Peyer's patch (tissue), 4 donors: ENCODE measurements around the gene HTR6. TPM values are rescaled to one million over a fixed set of nuclear protein-coding genes. Genes with fewer than 3 reads are reported as not detected.

Experiments
- DNase-seq, 3 donors: peaks; one replicate each; pipeline ENCODE4 v3.0.0-alpha.2; 2017 to 2019
- H3K27ac ChIP-seq, 4 donors: fragments of 200-600 bp; sonication (generic); one replicate each; pipeline ENCODE4 v1.5.1; 2016 to 2019
- H3K27me3 ChIP-seq, 2 donors: fragments of 200-600 bp; sonication (generic); one replicate each; pipeline ENCODE4 v1.5.1; 2019
- H3K36me3 ChIP-seq, 3 donors: fragments of 200-600 bp; sonication (generic); one replicate each; pipeline ENCODE4 v1.5.1; 2016 to 2019
- H3K4me1 ChIP-seq, 4 donors: fragments of 200-600 bp; sonication (generic); one replicate each; pipeline ENCODE4 v1.5.1; 2016 to 2019
- H3K4me3 ChIP-seq, 4 donors: fragments of 200-600 bp; sonication (generic); 1 replicate in 3 of 4; 2 replicates in 1 of 4; pipeline ENCODE4 v1.5.1; 2016 to 2019; ENCODE audit warnings: mild to moderate bottlenecking in 1 of 4
- H3K9me3 ChIP-seq, 4 donors: fragments of 200-600 bp; sonication (generic); one replicate each; pipeline ENCODE4 v1.5.1; 2016 to 2019; ENCODE audit warnings: mild to moderate bottlenecking in 1 of 4
- CTCF ChIP-seq, 6 experiments: fragments of 450-650 bp in 4 of 6; fragments of 200-600 bp in 2 of 6; sonication (generic) in 1 of 6; IDR thresholded peaks; one replicate each; pipeline ENCODE4 v1.5.1; 2017 to 2019; ENCODE audit warnings: antibody characterized with exemption in 6 of 6, mild to moderate bottlenecking in 3 of 6, moderate library complexity in 1 of 6
- POLR2A ChIP-seq, 2 donors: fragments of 450-650 bp; IDR thresholded peaks; one replicate each; pipeline ENCODE4 v1.5.1; 2017; ENCODE audit warnings: antibody characterized with exemption in 2 of 2, mild to moderate bottlenecking in 2 of 2, moderate library complexity in 2 of 2
- total RNA-seq, 4 donors: library from RNA; depleted of rRNA; stranded (reverse); fragments of >200 nt; gene quantifications; one replicate each; pipeline ENCODE4 v1.1.0, GENCODE V29; 2016

The HTR6 gene
- total RNA-seq, 4 donors from 2014 or later, result 0.88 TPM; not detected in 3

GRCh38 chr1:19689856-19690255 lies 25.2 kb downstream of the HTR6 start:
- peaks cover 0 to 42% (median 0%) of the 10 kb centered on the region in 3 donors for H3K36me3 ChIP-seq
- TF ChIP-seq CTCF (IDR thresholded peaks at IDR 0.05) (no peak), POLR2A (IDR thresholded peaks at IDR 0.05) (no peak)
- peaks cover 0 to 9% (median 0%) of the 10 kb centered on the region in 4 donors for H3K9me3 ChIP-seq

GRCh38 chr1:19690342-19690741 lies 25.7 kb downstream of the HTR6 start:
- no peak for DNase-seq
- TF ChIP-seq POLR2A (IDR thresholded peaks at IDR 0.05), result no peak
- TF ChIP-seq CTCF (IDR thresholded peaks at IDR 0.05), result no peak

More at GRCh38 chr1:19689856-19690255, 25.2 kb downstream of the HTR6 start:
- H3K4me3 ChIP-seq, result no peak overlapping the region
- no peak overlapping the region for H3K27ac ChIP-seq
- no peak for DNase-seq
- no peaks in the 10 kb centered on the region for H3K4me1 ChIP-seq
- no peaks in the 10 kb centered on the region for H3K27me3 ChIP-seq

GRCh38 chr1:19694298-19694697 lies 29.6 kb downstream of the HTR6 start:
- Histone ChIP-seq H3K27ac (no peak overlapping the region), H3K9me3 (peaks cover 0 to 9% (median 0%) of the 10 kb centered on the region in 4 donors), H3K4me3 (no peak overlapping the region), H3K36me3 (peaks cover 0 to 46% (median 0%) of the 10 kb centered on the region in 3 donors), H3K4me1 (no peaks in the 10 kb centered on the region), H3K27me3 (no peaks in the 10 kb centered on the region)
- DNase-seq, result no peak
- TF ChIP-seq CTCF (IDR thresholded peaks at IDR 0.05) (no peak), POLR2A (IDR thresholded peaks at IDR 0.05) (no peak)

More at GRCh38 chr1:19690342-19690741, 25.7 kb downstream of the HTR6 start:
- H3K9me3 ChIP-seq, result peaks cover 0 to 9% (median 0%) of the 10 kb centered on the region in 4 donors
- no peak overlapping the region for H3K4me3 ChIP-seq
- no peak overlapping the region for H3K27ac ChIP-seq
- H3K27me3 ChIP-seq, result no peaks in the 10 kb centered on the region
- H3K4me1 ChIP-seq, result no peaks in the 10 kb centered on the region
- H3K36me3 ChIP-seq, result peaks cover 0 to 47% (median 0%) of the 10 kb centered on the region in 3 donors

- H3K27me3 ChIP-seq, result no peaks in the 10 kb centered on the region
- no peak for TF ChIP-seq CTCF (IDR thresholded peaks at IDR 0.05)
- no peak for TF ChIP-seq POLR2A (IDR thresholded peaks at IDR 0.05)
- H3K36me3 ChIP-seq, result peaks cover 0 to 50% (median 0%) of the 10 kb centered on the region in 3 donors
- no peak overlapping the region for H3K27ac ChIP-seq
- DNase-seq, result no peak
- no peak overlapping the region for H3K4me3 ChIP-seq
- no peaks in the 10 kb centered on the region for H3K9me3 ChIP-seq
- H3K4me1 ChIP-seq, result no peaks in the 10 kb centered on the region
These were observed 31.1 kb downstream of the HTR6 start for GRCh38 chr1:19695772-19696171.

GRCh38 chr1:19696820-19697219 lies 32.1 kb downstream of the HTR6 start:
- no peak for DNase-seq
- peaks cover 0 to 46% (median 0%) of the 10 kb centered on the region in 3 donors for H3K36me3 ChIP-seq
- no peak for TF ChIP-seq CTCF (IDR thresholded peaks at IDR 0.05)
- TF ChIP-seq POLR2A (IDR thresholded peaks at IDR 0.05), result no peak
- no peaks in the 10 kb centered on the region for H3K9me3 ChIP-seq
- H3K4me3 ChIP-seq, result no peak overlapping the region
- no peak overlapping the region for H3K27ac ChIP-seq
- no peaks in the 10 kb centered on the region for H3K4me1 ChIP-seq
- H3K27me3 ChIP-seq, result no peaks in the 10 kb centered on the region

- no peaks in the 10 kb centered on the region for H3K4me1 ChIP-seq
- no peaks in the 10 kb centered on the region for H3K27me3 ChIP-seq
- no peak overlapping the region for H3K4me3 ChIP-seq
- TF ChIP-seq POLR2A (IDR thresholded peaks at IDR 0.05), result no peak
- no peak overlapping the region for H3K27ac ChIP-seq
- H3K9me3 ChIP-seq, result no peaks in the 10 kb centered on the region
- DNase-seq, result no peak
- H3K36me3 ChIP-seq, result peaks cover 0 to 41% (median 0%) of the 10 kb centered on the region in 3 donors
These were observed 33.5 kb downstream of the HTR6 start for GRCh38 chr1:19698181-19698580.
